B cell (primary cell): ENCODE data around the gene BAZ2B.

Source experiments
- EZH2 ChIP-seq: IDR thresholded peaks from 2 replicates; pipeline ENCODE4 v1.6.1; 2012; ENCODE audit warnings: borderline replicate concordance, low read depth, mild to moderate bottlenecking, moderate library complexity, low read length; ENCODE audit not compliant: insufficient read depth, poor library complexity, severe bottlenecking
- TF ChIP-seq, protein P1 (sequence below): fragments of 200-600 bp; IDR thresholded peaks from one replicate; pipeline ENCODE4 v1.8.0; 2022; ENCODE audit warnings: antibody characterized with exemption, mild to moderate bottlenecking

DNA sequence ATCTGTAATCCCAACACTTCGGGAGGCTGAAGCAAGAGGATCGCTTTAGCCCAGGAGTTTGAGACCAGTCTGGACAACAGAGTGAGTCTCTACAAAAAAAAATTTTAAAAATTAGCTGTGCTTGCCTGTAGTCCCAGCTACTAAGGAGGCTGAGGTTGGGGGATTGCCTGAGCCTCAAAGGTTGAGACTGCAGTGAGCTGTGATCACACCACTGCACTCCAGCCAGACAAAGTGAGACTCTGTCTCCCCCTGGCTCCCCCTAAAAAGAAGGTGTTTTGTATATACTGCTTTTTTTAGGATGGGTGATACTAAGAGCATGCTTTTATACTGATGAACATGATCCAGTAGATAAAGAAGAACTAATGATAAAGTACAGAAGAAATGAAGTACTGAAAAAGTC lies 145.0 kb downstream of the BAZ2B start:
- TF ChIP-seq, protein P1, sequence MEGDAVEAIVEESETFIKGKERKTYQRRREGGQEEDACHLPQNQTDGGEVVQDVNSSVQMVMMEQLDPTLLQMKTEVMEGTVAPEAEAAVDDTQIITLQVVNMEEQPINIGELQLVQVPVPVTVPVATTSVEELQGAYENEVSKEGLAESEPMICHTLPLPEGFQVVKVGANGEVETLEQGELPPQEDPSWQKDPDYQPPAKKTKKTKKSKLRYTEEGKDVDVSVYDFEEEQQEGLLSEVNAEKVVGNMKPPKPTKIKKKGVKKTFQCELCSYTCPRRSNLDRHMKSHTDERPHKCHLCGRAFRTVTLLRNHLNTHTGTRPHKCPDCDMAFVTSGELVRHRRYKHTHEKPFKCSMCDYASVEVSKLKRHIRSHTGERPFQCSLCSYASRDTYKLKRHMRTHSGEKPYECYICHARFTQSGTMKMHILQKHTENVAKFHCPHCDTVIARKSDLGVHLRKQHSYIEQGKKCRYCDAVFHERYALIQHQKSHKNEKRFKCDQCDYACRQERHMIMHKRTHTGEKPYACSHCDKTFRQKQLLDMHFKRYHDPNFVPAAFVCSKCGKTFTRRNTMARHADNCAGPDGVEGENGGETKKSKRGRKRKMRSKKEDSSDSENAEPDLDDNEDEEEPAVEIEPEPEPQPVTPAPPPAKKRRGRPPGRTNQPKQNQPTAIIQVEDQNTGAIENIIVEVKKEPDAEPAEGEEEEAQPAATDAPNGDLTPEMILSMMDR, result no peak
- TF ChIP-seq EZH2, result no peak
